GM20000 (cell line): ENCODE results near the gene SLC9A4.
A peak's percentile ranks its signal among the peaks of the same experiment; 100 is the strongest.

ENCODE experiments used
- DNase-seq: peaks from one replicate; pipeline ENCODE4 v3.0.0; 2012; ENCODE audit warnings: low spot score
- CTCF ChIP-seq: IDR thresholded peaks from 2 replicates; pipeline ENCODE4 v1.5.1; 2012; ENCODE audit warnings: mild to moderate bottlenecking, control low read depth; ENCODE audit errors: extremely low read depth, missing control alignments

Gene SLC9A4

GRCh38 chr2:102510791-102511575 lies 38.0 kb downstream of the SLC9A4 start:
- no peak for TF ChIP-seq CTCF
- no peak for DNase-seq

GRCh38 chr2:102512161-102512560 lies 39.1 kb downstream of the SLC9A4 start:
- no peak for DNase-seq
- no peak for TF ChIP-seq CTCF

GRCh38 chr2:102513355-102513939 lies 40.4 kb downstream of the SLC9A4 start:
- TF ChIP-seq CTCF = no peak
- DNase-seq = no peak

- no peak for TF ChIP-seq CTCF
- DNase-seq = no peak
These were observed 41.2 kb downstream of the SLC9A4 start for GRCh38 chr2:102514061-102514785.

- TF ChIP-seq CTCF = no peak
These were observed 42.8 kb downstream of the SLC9A4 start for GRCh38 chr2:102515851-102516250.

GRCh38 chr2:102518170-102518569 lies 45.1 kb downstream of the SLC9A4 start:
- no peak for DNase-seq
- no peak for TF ChIP-seq CTCF

More at GRCh38 chr2:102515851-102516250, 42.8 kb downstream of the SLC9A4 start:
- DNase-seq = no peak

GRCh38 chr2:102520009-102520408 lies 47.0 kb downstream of the SLC9A4 start:
- TF ChIP-seq CTCF = peak; percentile 40
- DNase-seq = peak; percentile 46
